Activated CD4-positive, alpha-beta T cell treated with anti-CD3 and anti-CD28 coated beads, Interleukin-2, amount 10 ng/mL, durations not matched to agents 24 days and 14 days (primary cell): ENCODE results near the gene C11orf87. TPM values are rescaled to one million over a fixed set of nuclear protein-coding genes. Genes with fewer than 3 reads are reported as not detected.

Source experiments
- DNase-seq: peaks from one replicate; pipeline ENCODE4 v3.0.0; 2022
- H3K27ac Mint-ChIP-seq: one replicate; pipeline ENCODE4 v1.8.0; 2022; ENCODE audit warnings: mild to moderate bottlenecking, mixed read lengths
- H3K27me3 Mint-ChIP-seq: one replicate; pipeline ENCODE4 v1.8.0; 2022; ENCODE audit warnings: mixed read lengths
- H3K36me3 Mint-ChIP-seq: one replicate; pipeline ENCODE4 v1.8.0; 2022; ENCODE audit warnings: low read depth, mild to moderate bottlenecking, mixed read lengths
- H3K4me1 Mint-ChIP-seq: one replicate; pipeline ENCODE4 v1.8.0; 2021; ENCODE audit warnings: mixed read lengths
- H3K4me3 Mint-ChIP-seq: one replicate; pipeline ENCODE4 v1.8.0; 2022; ENCODE audit warnings: mild to moderate bottlenecking, moderate library complexity, mixed read lengths
- H3K9me3 Mint-ChIP-seq: one replicate; pipeline ENCODE4 v1.8.0; 2021; ENCODE audit warnings: mixed read lengths
- intact Hi-C: fragments of 100-400 bp; cut with micrococcal nuclease; formaldehyde crosslinking; loops from one replicate; pipeline ENCODE4 v1.15.1; 2023
- total RNA-seq: library from RNA; stranded (reverse); gene quantifications from 2 replicates; pipeline ENCODE4 v1.2.3, GENCODE V29; 2022

C11orf87 gene
- total RNA-seq, 1 donor from 2014 or later: not detected

DNA sequence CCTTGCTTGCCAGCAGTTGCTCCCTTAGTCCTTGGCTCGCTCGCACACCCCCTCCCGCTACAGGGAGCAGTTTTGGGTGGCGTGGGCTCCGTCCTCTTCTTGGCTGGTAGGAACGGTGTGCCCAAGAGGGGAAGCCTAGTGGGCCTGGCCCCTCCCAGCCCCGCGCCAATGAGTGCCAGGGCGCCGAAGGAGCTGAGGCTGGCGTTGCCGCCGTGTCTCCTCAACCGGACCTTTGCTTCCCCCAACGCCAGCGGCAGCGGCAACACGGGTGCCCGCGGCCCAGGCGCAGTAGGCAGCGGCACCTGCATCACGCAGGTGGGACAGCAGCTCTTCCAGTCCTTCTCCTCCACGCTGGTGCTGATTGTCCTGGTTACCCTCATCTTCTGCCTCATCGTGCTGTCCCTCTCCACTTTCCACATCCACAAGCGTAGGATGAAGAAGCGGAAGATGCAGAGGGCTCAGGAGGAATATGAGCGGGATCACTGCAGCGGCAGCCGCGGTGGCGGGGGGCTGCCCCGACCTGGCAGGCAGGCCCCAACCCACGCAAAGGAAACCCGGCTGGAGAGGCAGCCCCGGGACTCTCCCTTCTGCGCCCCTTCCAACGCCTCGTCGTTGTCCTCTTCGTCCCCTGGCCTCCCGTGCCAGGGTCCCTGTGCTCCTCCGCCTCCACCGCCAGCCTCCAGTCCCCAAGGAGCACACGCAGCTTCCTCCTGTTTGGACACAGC, 1.6 kb downstream of the C11orf87 start:
- no peak overlapping the region for H3K27ac Mint-ChIP-seq
- no peaks in the 10 kb centered on the region for H3K4me1 Mint-ChIP-seq
- no peak overlapping the region for H3K4me3 Mint-ChIP-seq

DNA sequence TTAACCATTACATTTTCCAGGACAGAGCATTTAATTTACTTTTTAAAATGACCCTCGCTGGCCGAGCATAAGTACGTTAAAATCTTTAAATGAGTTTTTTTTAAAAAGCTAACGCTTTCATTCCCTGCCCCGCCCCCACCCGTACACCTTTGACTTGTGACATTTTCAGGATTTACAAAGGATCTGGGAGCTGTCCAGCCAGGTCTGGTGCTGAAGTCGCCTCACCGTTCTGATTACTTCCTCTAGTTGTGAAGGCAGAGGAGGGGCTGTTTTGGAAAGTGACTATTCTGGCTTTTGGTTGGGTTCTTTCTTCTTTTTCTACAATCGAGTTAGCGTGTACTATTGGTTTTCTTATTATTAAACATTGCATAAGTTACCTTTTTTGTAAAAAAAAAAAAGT, 2.9 kb downstream of the C11orf87 start:
- Mint-ChIP-seq H3K27me3 (peaks cover 30% of the 10 kb centered on the region), H3K4me1 (no peaks in the 10 kb centered on the region), H3K27ac (no peak overlapping the region), H3K36me3 (no peaks in the 10 kb centered on the region), H3K9me3 (no peaks in the 10 kb centered on the region), H3K4me3 (no peak overlapping the region)
- DNase-seq: peak; percentile 68
- intact Hi-C loops: no loop called here

More for the DNA sequence above, 1.6 kb downstream of the C11orf87 start:
- no peak for DNase-seq
- H3K27me3 Mint-ChIP-seq: peaks cover 30% of the 10 kb centered on the region
- intact Hi-C loops: no loop called here
- H3K36me3 Mint-ChIP-seq: no peaks in the 10 kb centered on the region
- H3K9me3 Mint-ChIP-seq: no peaks in the 10 kb centered on the region

DNA sequence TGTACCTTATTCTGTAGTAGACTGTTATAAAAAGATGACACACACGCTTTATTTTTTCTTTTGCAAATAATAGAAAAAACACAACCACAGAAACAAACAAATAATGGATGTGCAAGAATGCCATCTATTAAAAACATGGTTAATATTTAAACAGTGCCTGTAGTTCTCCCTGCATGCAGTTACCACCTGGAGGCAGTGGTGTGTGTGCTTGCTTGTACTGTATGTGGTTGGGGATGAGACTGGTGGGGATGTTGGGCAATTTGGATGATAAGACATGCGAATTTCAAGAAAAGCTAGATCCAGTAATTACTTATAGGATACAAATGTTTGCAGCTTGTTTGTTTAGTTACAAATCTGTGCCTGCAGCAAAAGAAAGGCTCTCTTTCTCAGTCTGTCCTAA, 3.6 kb downstream of the C11orf87 start:
- Mint-ChIP-seq H3K27me3 (peaks cover 30% of the 10 kb centered on the region), H3K4me3 (no peak overlapping the region), H3K9me3 (no peaks in the 10 kb centered on the region), H3K36me3 (no peaks in the 10 kb centered on the region), H3K27ac (no peak overlapping the region), H3K4me1 (no peaks in the 10 kb centered on the region)
- intact Hi-C loops: no loop called here
- no peak for DNase-seq

DNA sequence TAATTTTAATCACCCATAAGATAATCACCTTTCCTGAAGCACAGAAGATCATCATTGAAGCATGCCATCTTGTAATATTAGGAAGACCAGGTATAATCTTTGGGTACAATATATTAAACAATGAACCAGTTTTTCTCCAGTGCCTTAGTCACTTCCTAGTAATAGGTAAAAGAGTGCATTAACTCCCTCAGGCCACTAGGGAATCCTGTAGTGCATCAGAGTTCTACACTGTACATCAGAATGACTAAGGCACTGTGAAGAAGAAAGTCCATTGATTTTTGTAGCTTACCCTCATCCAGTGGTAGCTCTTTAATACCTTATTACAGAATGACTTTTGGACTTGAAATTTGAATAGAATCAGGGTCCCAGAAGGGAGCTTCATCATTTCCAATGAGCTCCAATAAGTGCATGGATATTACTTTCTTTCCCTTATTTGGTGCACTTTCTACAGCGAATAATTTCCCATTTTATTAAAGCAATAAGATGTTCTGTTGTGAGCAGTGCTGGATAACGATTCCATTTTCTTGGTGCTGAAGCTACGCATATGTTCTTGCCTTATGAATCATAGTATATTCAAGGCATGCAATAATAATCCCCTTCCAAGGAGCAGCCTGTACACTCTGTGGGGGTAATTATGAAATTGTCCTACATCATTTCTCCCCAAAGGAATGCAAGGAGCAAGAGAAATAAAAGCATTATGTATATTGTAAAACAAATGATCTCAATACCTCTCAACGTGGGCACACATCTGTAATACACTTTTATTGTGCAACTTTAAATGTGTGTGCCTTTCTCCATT, 4.7 kb downstream of the C11orf87 start:
- intact Hi-C loops: no loop called here

DNA sequence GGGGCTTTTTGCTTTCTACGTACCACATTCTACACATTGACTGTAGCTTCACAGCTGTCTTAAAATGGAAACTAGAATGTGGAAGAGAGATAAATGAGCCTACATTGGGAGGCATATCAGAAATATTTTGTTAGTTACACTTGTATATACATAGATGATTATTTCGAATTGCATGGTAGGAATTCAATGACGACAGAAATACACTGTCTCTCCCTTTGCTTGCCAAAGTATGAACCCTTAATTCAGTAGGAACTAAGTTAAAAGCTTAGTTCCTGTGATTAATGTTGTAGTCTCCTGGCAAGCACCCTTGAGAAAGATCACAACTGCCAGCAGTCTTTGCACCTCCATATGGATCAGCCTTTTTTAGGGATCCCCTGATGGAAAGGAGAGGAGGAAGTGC, 10.1 kb downstream of the C11orf87 start:
- no peaks in the 10 kb centered on the region for H3K27me3 Mint-ChIP-seq
- intact Hi-C loops: no loop called here
- no peaks in the 10 kb centered on the region for H3K4me1 Mint-ChIP-seq
- no peaks in the 10 kb centered on the region for H3K36me3 Mint-ChIP-seq
- no peak overlapping the region for H3K4me3 Mint-ChIP-seq
- DNase-seq: no peak
- no peak overlapping the region for H3K27ac Mint-ChIP-seq
- no peaks in the 10 kb centered on the region for H3K9me3 Mint-ChIP-seq

More for the DNA sequence above, 4.7 kb downstream of the C11orf87 start:
- no peaks in the 10 kb centered on the region for H3K4me1 Mint-ChIP-seq
- DNase-seq: no peak
- H3K9me3 Mint-ChIP-seq: no peaks in the 10 kb centered on the region
- no peak overlapping the region for H3K4me3 Mint-ChIP-seq
- no peaks in the 10 kb centered on the region for H3K36me3 Mint-ChIP-seq
- peaks cover 21% of the 10 kb centered on the region for H3K27me3 Mint-ChIP-seq
- H3K27ac Mint-ChIP-seq: no peak overlapping the region

- H3K4me1 Mint-ChIP-seq: no peaks in the 10 kb centered on the region
- intact Hi-C loops: no loop called here
- no peak overlapping the region for H3K4me3 Mint-ChIP-seq
- no peak overlapping the region for H3K27ac Mint-ChIP-seq
- no peaks in the 10 kb centered on the region for H3K9me3 Mint-ChIP-seq
- H3K36me3 Mint-ChIP-seq: no peaks in the 10 kb centered on the region
- DNase-seq: no peak
- H3K27me3 Mint-ChIP-seq: no peaks in the 10 kb centered on the region
These were observed 11.8 kb downstream of the C11orf87 start for GRCh38 chr11:109433753-109434256.

DNA sequence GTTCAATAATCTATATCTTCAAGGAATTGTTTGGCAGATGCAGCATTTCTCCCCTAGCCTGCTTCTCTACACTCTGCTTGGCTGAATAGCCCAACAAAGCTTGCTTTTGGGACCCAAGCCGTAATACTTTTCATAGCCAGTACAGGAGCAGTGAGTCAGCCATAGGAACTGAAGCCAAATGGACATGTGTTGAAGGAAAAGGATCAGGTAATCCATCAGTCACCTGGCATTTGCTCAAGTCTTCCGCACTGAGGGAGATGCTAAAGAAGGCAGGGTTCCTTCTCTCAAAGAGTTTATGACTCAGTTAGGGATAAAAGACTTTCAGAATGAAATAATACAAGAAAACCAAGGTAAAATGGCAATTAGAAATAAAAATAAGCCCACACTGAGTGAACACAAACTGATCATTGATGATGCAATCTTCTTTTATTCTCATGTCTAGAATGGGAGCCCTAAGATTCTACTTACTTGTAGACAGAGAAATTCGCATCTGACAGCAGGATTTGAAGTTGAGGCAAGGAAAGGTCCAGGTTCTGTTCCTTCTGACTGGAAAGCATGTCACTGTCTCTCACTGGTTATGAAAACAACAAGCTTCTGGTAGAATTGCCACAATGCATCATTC, 13.2 kb downstream of the C11orf87 start:
- Mint-ChIP-seq H3K4me3 (no peak overlapping the region), H3K9me3 (no peaks in the 10 kb centered on the region), H3K27ac (no peak overlapping the region), H3K4me1 (no peaks in the 10 kb centered on the region), H3K27me3 (no peaks in the 10 kb centered on the region), H3K36me3 (no peaks in the 10 kb centered on the region)
- intact Hi-C loops: no loop called here
- DNase-seq: no peak

- no peaks in the 10 kb centered on the region for H3K27me3 Mint-ChIP-seq
- no peak overlapping the region for H3K27ac Mint-ChIP-seq
- no peaks in the 10 kb centered on the region for H3K36me3 Mint-ChIP-seq
- intact Hi-C loops: no loop called here
- H3K9me3 Mint-ChIP-seq: no peaks in the 10 kb centered on the region
- no peak overlapping the region for H3K4me3 Mint-ChIP-seq
- H3K4me1 Mint-ChIP-seq: no peaks in the 10 kb centered on the region
- DNase-seq: no peak
These were observed 17.7 kb downstream of the C11orf87 start for GRCh38 chr11:109439684-109440083.

GRCh38 chr11:109443052-109443451, 21.1 kb downstream of the C11orf87 start:
- no peaks in the 10 kb centered on the region for H3K4me1 Mint-ChIP-seq
- H3K4me3 Mint-ChIP-seq: no peak overlapping the region
- no peaks in the 10 kb centered on the region for H3K27me3 Mint-ChIP-seq
- no peaks in the 10 kb centered on the region for H3K36me3 Mint-ChIP-seq
- intact Hi-C loops: no loop called here
- H3K9me3 Mint-ChIP-seq: no peaks in the 10 kb centered on the region
- H3K27ac Mint-ChIP-seq: no peak overlapping the region
- no peak for DNase-seq

DNA sequence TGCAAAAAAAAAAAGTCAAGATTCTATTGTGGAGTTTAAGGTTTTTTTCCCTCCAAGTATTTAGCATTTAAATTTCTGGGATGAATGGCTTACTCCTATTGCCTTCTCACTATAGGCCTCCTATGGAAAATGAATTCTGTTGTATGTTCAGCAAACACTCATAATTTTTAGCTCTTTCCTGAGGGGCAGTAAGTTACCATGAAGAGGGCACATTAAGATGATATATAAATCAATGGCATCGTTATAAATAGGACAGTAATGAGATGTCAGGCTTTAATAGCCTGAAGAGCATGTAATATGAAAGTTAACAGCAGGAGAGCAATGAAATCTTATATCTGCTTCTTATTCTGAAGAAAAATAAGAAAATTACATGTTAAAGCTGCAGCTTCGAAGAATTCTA, 32.9 kb downstream of the C11orf87 start:
- Mint-ChIP-seq H3K4me1 (no peaks in the 10 kb centered on the region), H3K4me3 (no peak overlapping the region), H3K9me3 (peaks cover 3% of the 10 kb centered on the region), H3K27ac (no peak overlapping the region), H3K36me3 (no peaks in the 10 kb centered on the region), H3K27me3 (no peaks in the 10 kb centered on the region)
- DNase-seq: no peak
- intact Hi-C loops: no loop called here
